Fibroblast of skin of scalp (primary cell): ENCODE results near the gene MAGEA2B. TPM values are rescaled to one million over a fixed set of nuclear protein-coding genes. Genes with fewer than 3 reads are reported as not detected.
A peak's percentile ranks its signal among the peaks of the same experiment; 100 is the strongest.
"Not testable (repeated sequence)": the region's sequence is repeated elsewhere in the genome, so short reads cannot be mapped to it uniquely, and the experiment has no call there.

Source experiments
- DNase-seq: peaks from one replicate; pipeline ENCODE4 v3.0.0-alpha.2; 2013
- polyA plus RNA-seq, 2 experiments: library from polyadenylated mRNA; unstranded; fragments of 120-200 nt; gene quantifications; one replicate each; pipeline ENCODE4 v1.2.1, GENCODE V29; 2013; ENCODE audit not compliant: insufficient read length in 2 of 2

MAGEA2B gene
- not detected for polyA plus RNA-seq (2013, experiment 1 of 2; ENCODE audit: insufficient read length)
- not detected for polyA plus RNA-seq (2013, experiment 2 of 2; ENCODE audit: insufficient read length)

- not testable (repeated sequence) for DNase-seq
Measured at GRCh38 chrX:152713815-152714787, at the start of gene MAGEA2B. Gene MAGEA2B (plus strand): TSS chrX:152714628. CDS start chrX:152717107, 2,479 bp downstream.

GRCh38 chrX:152674135-152674534, 40.3 kb upstream of the MAGEA2B start:
- DNase-seq = no peak

GRCh38 chrX:152674652-152675051, 39.8 kb upstream of the MAGEA2B start:
- not testable (repeated sequence) for DNase-seq

GRCh38 chrX:152681012-152681411, 33.4 kb upstream of the MAGEA2B start:
- DNase-seq = not testable (repeated sequence)

GRCh38 chrX:152697952-152698931, 16.2 kb upstream of the MAGEA2B start, which contains the start of gene MAGEA3:
Gene MAGEA3 (plus strand): TSS chrX:152698794. CDS start chrX:152700833, 2,039 bp downstream.
- DNase-seq = not testable (repeated sequence)

GRCh38 chrX:152700390-152700789, 14.0 kb upstream of the MAGEA2B start:
- DNase-seq = peak; percentile 0

GRCh38 chrX:152706500-152706899, 7.9 kb upstream of the MAGEA2B start:
- not testable (repeated sequence) for DNase-seq

GRCh38 chrX:152709173-152709572, 5.3 kb upstream of the MAGEA2B start, which contains the start of gene CSAG2:
Gene CSAG2 (minus strand): TSS chrX:152709273. CDS start chrX:152709112, 161 bp downstream.
- not testable (repeated sequence) for DNase-seq

GRCh38 chrX:152713195-152713594, 1.2 kb upstream of the MAGEA2B start:
- not testable (repeated sequence) for DNase-seq

- no peak for DNase-seq
Measured at GRCh38 chrX:152725409-152725808, 11.0 kb downstream of the MAGEA2B start.

GRCh38 chrX:152733261-152733975, 19.0 kb downstream of the MAGEA2B start, which contains the start of the genes CSAG1 and MAGEA12:
Gene CSAG1 (minus strand): TSS chrX:152733721. CDS start chrX:152732460, 1,261 bp downstream.
Gene MAGEA12 (plus strand): TSS chrX:152733757. CDS start chrX:152736162, 2,405 bp downstream.
- no peak for DNase-seq

GRCh38 chrX:152734143-152734858, 19.9 kb downstream of the MAGEA2B start:
- DNase-seq = not testable (repeated sequence)

GRCh38 chrX:152735101-152735500, 20.7 kb downstream of the MAGEA2B start:
- DNase-seq = no peak

GRCh38 chrX:152735860-152736511, 21.6 kb downstream of the MAGEA2B start:
- DNase-seq = no peak

GRCh38 chrX:152736528-152736927, 22.1 kb downstream of the MAGEA2B start:
- DNase-seq = not testable (repeated sequence)

GRCh38 chrX:152738560-152738959, 24.1 kb downstream of the MAGEA2B start:
- no peak for DNase-seq

GRCh38 chrX:152753686-152754650, 39.5 kb downstream of the MAGEA2B start, which contains the start of gene MAGEA2:
Gene MAGEA2 (minus strand): TSS chrX:152753842. CDS start chrX:152751363, 2,479 bp downstream.
- DNase-seq = not testable (repeated sequence)

GRCh38 chrX:152754871-152755270, 40.4 kb downstream of the MAGEA2B start:
- DNase-seq = not testable (repeated sequence)

- DNase-seq = not testable (repeated sequence)
Measured at GRCh38 chrX:152758918-152759317, 44.5 kb downstream of the MAGEA2B start, which contains the start of gene CSAG3. Gene CSAG3 (plus strand): TSS chrX:152759218.
